Thoracic aorta (tissue), 2 donors: ENCODE data around the gene MVB12B. TPM values are rescaled to one million over a fixed set of nuclear protein-coding genes. Genes with fewer than 3 reads are reported as not detected.

Experiments used
- ATAC-seq: fragments of 150-250 bp; one replicate; pipeline ENCODE4 v1.8.0; 2017; ENCODE audit warnings: low read depth; ENCODE audit not compliant: insufficient number of reproducible peaks, low FRiP score
- DNase-seq: peaks from one replicate; pipeline ENCODE4 v3.0.0-alpha.2; 2020; ENCODE audit warnings: low spot score
- H3K27ac ChIP-seq, 2 donors: fragments of 200-600 bp; sonication (generic); 1 replicate in 1 of 2; 2 replicates in 1 of 2; pipeline ENCODE4 v1.5.1; 2016; ENCODE audit warnings: mild to moderate bottlenecking in 2 of 2, moderate library complexity in 2 of 2
- H3K27me3 ChIP-seq: fragments of 200-600 bp; sonication (generic); replicated peaks from 2 replicates; pipeline ENCODE4 v1.6.0; 2016; ENCODE audit warnings: mild to moderate bottlenecking; ENCODE audit not compliant: insufficient read depth
- H3K36me3 ChIP-seq: fragments of 200-600 bp; sonication (generic); one replicate; pipeline ENCODE4 v1.5.1; 2016
- H3K4me1 ChIP-seq, 2 donors: fragments of 200-600 bp; sonication (generic); 1 replicate in 1 of 2; 2 replicates in 1 of 2; pipeline versions ENCODE4 v1.5.1 to v1.6.0; 2016; ENCODE audit warnings: low read depth in 2 of 2, mild to moderate bottlenecking in 1 of 2; ENCODE audit not compliant: control insufficient read depth in 1 of 2
- H3K4me3 ChIP-seq: fragments of 200-600 bp; sonication (generic); 2 replicates; pipeline ENCODE4 v1.5.1; 2016; ENCODE audit warnings: mild to moderate bottlenecking
- H3K9me3 ChIP-seq: fragments of 200-600 bp; sonication (generic); 2 replicates; pipeline ENCODE4 v1.5.1; 2016
- CTCF ChIP-seq: fragments of 200-600 bp; sonication (generic); IDR thresholded peaks from one replicate; pipeline ENCODE4 v1.5.1; 2019; ENCODE audit warnings: antibody characterized with exemption
- total RNA-seq, 2 donors: library from RNA; depleted of rRNA; stranded (reverse); fragments of >200 nt; gene quantifications; one replicate each; pipeline versions ENCODE4 v1.1.0 to v1.2.3, GENCODE V29; 2016

Gene MVB12B
- total RNA-seq, 2 donors from 2014 or later = 18.4 to 21.7 TPM

- no peaks in the 10 kb centered on the region for H3K27me3 ChIP-seq
- H3K9me3 ChIP-seq = no peaks in the 10 kb centered on the region
- no peak overlapping the region for H3K27ac ChIP-seq
- H3K4me3 ChIP-seq = no peak overlapping the region
- peaks cover 0 to 14% of the 10 kb centered on the region in 2 donors for H3K4me1 ChIP-seq
- ATAC-seq = no peak
- TF ChIP-seq CTCF = no peak
- no peak for DNase-seq
- no peaks in the 10 kb centered on the region for H3K36me3 ChIP-seq
Observed at GRCh38 chr9:126386776-126387175, 60.1 kb downstream of the MVB12B start.

- TF ChIP-seq CTCF = no peak
- H3K4me3 ChIP-seq = no peak overlapping the region
- no peak for ATAC-seq
- no peaks in the 10 kb centered on the region for H3K27me3 ChIP-seq
- no peaks in the 10 kb centered on the region for H3K36me3 ChIP-seq
- H3K4me1 ChIP-seq = peaks cover 8 to 32% of the 10 kb centered on the region in 2 donors
- no peaks in the 10 kb centered on the region for H3K9me3 ChIP-seq
- no peak for DNase-seq
- H3K27ac ChIP-seq = no peak overlapping the region
Observed at GRCh38 chr9:126388964-126389708, 62.5 kb downstream of the MVB12B start.

GRCh38 chr9:126389992-126390391 is 63.4 kb downstream of the MVB12B start:
- H3K36me3 ChIP-seq = no peaks in the 10 kb centered on the region
- no peak overlapping the region for H3K4me3 ChIP-seq
- ATAC-seq (no peak), DNase-seq (no peak)
- H3K27me3 ChIP-seq = no peaks in the 10 kb centered on the region
- peaks cover 8 to 32% of the 10 kb centered on the region in 2 donors for H3K4me1 ChIP-seq
- no peak for TF ChIP-seq CTCF
- H3K27ac ChIP-seq = no peak overlapping the region
- H3K9me3 ChIP-seq = no peaks in the 10 kb centered on the region

GRCh38 chr9:126390923-126391322 is 64.3 kb downstream of the MVB12B start:
- Histone ChIP-seq H3K4me3 (no peak overlapping the region), H3K4me1 (peaks cover 8 to 32% of the 10 kb centered on the region in 2 donors), H3K27ac (no peak overlapping the region), H3K36me3 (no peaks in the 10 kb centered on the region), H3K27me3 (no peaks in the 10 kb centered on the region), H3K9me3 (no peaks in the 10 kb centered on the region)
- DNase-seq (no peak), ATAC-seq (no peak)
- no peak for TF ChIP-seq CTCF

- no peaks in the 10 kb centered on the region for H3K9me3 ChIP-seq
- H3K4me3 ChIP-seq = no peak overlapping the region
- TF ChIP-seq CTCF = no peak
- no peaks in the 10 kb centered on the region for H3K36me3 ChIP-seq
- DNase-seq (no peak), ATAC-seq (no peak)
- H3K27me3 ChIP-seq = no peaks in the 10 kb centered on the region
- H3K27ac ChIP-seq = peak overlapping the region; percentile 59 to 71
- peaks cover 8 to 25% of the 10 kb centered on the region in 2 donors for H3K4me1 ChIP-seq
Observed at GRCh38 chr9:126391713-126392661, 65.4 kb downstream of the MVB12B start.
